Prostate gland (tissue), 2 donors: Measurements from ENCODE around the gene GAB1. TPM values are rescaled to one million over a fixed set of nuclear protein-coding genes. Genes with fewer than 3 reads are reported as not detected.

ENCODE experiments used
- DNase-seq: peaks from one replicate; pipeline ENCODE4 v3.0.0-alpha.2; 2019; ENCODE audit warnings: low spot score
- H3K27ac ChIP-seq, 2 donors: fragments of 200-600 bp; sonication (generic); 2 replicates each; pipeline ENCODE4 v1.5.1; 2017 to 2019
- H3K27me3 ChIP-seq: fragments of 200-600 bp; sonication (generic); replicated peaks from 2 replicates; pipeline ENCODE4 v1.5.1; 2019; ENCODE audit not compliant: insufficient read depth
- H3K36me3 ChIP-seq, 2 donors: fragments of 200-600 bp; sonication (generic); 1 replicate in 1 of 2; 2 replicates in 1 of 2; pipeline versions ENCODE4 v1.5.1 to v1.8.1; 2017 to 2019
- H3K4me1 ChIP-seq: fragments of 200-600 bp; sonication (generic); replicated peaks from 2 replicates; pipeline ENCODE4 v1.5.1; 2019
- H3K4me3 ChIP-seq, 2 donors: fragments of 200-600 bp; sonication (generic); 2 replicates each; pipeline ENCODE4 v1.5.1; 2017 to 2019
- H3K9me3 ChIP-seq: fragments of 200-600 bp; sonication (generic); 2 replicates; pipeline ENCODE4 v1.5.1; 2017
- POLR2A ChIP-seq: fragments of 450-650 bp; IDR thresholded peaks from one replicate; pipeline ENCODE4 v1.6.1; 2016; ENCODE audit warnings: antibody characterized with exemption, mild to moderate bottlenecking
- POLR2AphosphoS5 ChIP-seq: sonication (generic); formaldehyde crosslinking; IDR thresholded peaks from one replicate; pipeline ENCODE4 v1.6.1; 2017; ENCODE audit warnings: antibody characterized with exemption
- WGBS: methylation state at CpG from one replicate; pipeline ENCODE4 v1.1.5; 2018; 5-methylcytosine and 5-hydroxymethylcytosine counted together
- intact Hi-C: fragments of 100-400 bp; cut with DNase I; formaldehyde crosslinking; loops from one replicate; pipeline ENCODE4 v1.14.2; 2022
- total RNA-seq, 2 donors: library from RNA; depleted of rRNA; stranded (reverse); fragments of >200 nt; gene quantifications; one replicate each; pipeline ENCODE4 v1.1.0, GENCODE V29; 2016
- TF ChIP-seq, protein P1 (sequence below), 4 experiments: fragments of 200-600 bp in 2 of 4; fragments of 450-650 bp in 2 of 4; sonication (generic) in 2 of 4; IDR thresholded peaks; 1 replicate in 3 of 4; 2 replicates in 1 of 4; pipeline ENCODE4 v1.5.1; 2016 to 2019; ENCODE audit warnings: antibody characterized with exemption in 4 of 4, mild to moderate bottlenecking in 2 of 4, moderate library complexity in 2 of 4

GAB1 gene
- total RNA-seq, 2 donors from 2014 or later, result 13.7 to 61.1 TPM

- WGBS, result 90% methylated on average over 12 of the region's 12 CpGs
- Histone ChIP-seq H3K36me3 (no peaks in the 10 kb centered on the region), H3K27me3 (no peaks in the 10 kb centered on the region), H3K4me1 (no peaks in the 10 kb centered on the region), H3K4me3 (no peak overlapping the region), H3K9me3 (no peaks in the 10 kb centered on the region), H3K27ac (no peak overlapping the region)
- no peak for TF ChIP-seq POLR2A
- TF ChIP-seq POLR2AphosphoS5, result no peak
- TF ChIP-seq, protein P1, sequence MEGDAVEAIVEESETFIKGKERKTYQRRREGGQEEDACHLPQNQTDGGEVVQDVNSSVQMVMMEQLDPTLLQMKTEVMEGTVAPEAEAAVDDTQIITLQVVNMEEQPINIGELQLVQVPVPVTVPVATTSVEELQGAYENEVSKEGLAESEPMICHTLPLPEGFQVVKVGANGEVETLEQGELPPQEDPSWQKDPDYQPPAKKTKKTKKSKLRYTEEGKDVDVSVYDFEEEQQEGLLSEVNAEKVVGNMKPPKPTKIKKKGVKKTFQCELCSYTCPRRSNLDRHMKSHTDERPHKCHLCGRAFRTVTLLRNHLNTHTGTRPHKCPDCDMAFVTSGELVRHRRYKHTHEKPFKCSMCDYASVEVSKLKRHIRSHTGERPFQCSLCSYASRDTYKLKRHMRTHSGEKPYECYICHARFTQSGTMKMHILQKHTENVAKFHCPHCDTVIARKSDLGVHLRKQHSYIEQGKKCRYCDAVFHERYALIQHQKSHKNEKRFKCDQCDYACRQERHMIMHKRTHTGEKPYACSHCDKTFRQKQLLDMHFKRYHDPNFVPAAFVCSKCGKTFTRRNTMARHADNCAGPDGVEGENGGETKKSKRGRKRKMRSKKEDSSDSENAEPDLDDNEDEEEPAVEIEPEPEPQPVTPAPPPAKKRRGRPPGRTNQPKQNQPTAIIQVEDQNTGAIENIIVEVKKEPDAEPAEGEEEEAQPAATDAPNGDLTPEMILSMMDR (IDR thresholded peaks at IDR 0.05), result no peak
- no peak for DNase-seq
- intact Hi-C loops, result no loop called here
Observed at GRCh38 chr4:143417679-143418403, 81.2 kb downstream of the GAB1 start.

DNA sequence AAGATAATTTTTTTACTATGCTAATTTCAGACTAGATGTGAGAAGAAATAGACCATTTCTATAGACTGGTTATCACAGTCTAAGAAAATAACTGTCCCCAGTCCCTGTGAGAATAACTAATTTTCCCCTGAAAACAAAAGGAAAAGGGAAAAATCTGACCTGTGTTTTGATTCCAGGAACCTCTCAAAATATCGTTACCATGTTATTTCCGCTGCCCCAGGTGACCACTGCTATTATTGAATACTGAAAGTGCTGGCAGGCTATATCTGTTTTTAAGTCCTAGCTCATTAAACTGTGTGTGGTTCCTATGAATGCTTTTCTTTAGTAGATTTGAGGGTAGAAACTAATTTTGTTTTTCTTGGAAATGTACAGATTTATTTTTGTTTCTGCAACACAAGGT lies 83.6 kb downstream of the GAB1 start:
- 73% methylated on average over 2 of the region's 2 CpGs for WGBS
- Histone ChIP-seq H3K27ac (no peak overlapping the region), H3K27me3 (no peaks in the 10 kb centered on the region), H3K9me3 (no peaks in the 10 kb centered on the region), H3K4me3 (no peak overlapping the region), H3K36me3 (no peaks in the 10 kb centered on the region), H3K4me1 (no peaks in the 10 kb centered on the region)
- intact Hi-C loops, result no loop called here
- TF ChIP-seq, protein P1 (IDR thresholded peaks at IDR 0.05), result no peak
- TF ChIP-seq POLR2AphosphoS5 (no peak), POLR2A (no peak)
- no peak for DNase-seq

DNA sequence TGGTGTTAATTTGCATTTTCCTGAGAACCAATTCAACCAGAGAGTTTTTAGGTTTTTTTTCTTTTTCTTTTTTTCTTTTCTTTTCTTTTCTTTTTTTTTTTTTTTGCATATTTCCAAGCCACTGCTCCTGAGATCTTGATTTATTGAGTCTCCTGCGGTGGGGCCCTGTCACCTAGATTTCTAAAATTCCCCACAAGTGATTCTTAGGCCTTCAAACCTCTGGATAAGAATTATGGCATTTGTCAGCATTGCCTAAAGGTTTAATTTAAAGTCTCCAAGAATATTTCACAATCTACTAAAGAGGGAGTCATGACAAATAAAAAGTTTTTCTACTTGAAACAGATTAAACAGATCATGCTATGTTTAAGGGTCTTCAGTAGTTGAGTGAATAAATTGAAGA lies 84.9 kb downstream of the GAB1 start:
- intact Hi-C loops, result no loop called here
- Histone ChIP-seq H3K4me3 (no peak overlapping the region), H3K36me3 (no peaks in the 10 kb centered on the region), H3K27ac (no peak overlapping the region), H3K4me1 (no peaks in the 10 kb centered on the region), H3K9me3 (no peaks in the 10 kb centered on the region), H3K27me3 (no peaks in the 10 kb centered on the region)
- 63% methylated on average over 1 of the region's 1 CpG for WGBS
- no peak for DNase-seq
- TF ChIP-seq POLR2AphosphoS5 (no peak), POLR2A (no peak)
- TF ChIP-seq, protein P1 (IDR thresholded peaks at IDR 0.05), result no peak

- DNase-seq, result no peak
- H3K36me3 ChIP-seq, result no peaks in the 10 kb centered on the region
- no peaks in the 10 kb centered on the region for H3K27me3 ChIP-seq
- TF ChIP-seq POLR2A (no peak), POLR2AphosphoS5 (no peak)
- TF ChIP-seq, protein P1 (IDR thresholded peaks at IDR 0.05), result no peak
- intact Hi-C loops, result no loop called here
- H3K4me1 ChIP-seq, result no peaks in the 10 kb centered on the region
- H3K9me3 ChIP-seq, result no peaks in the 10 kb centered on the region
- no peak overlapping the region for H3K4me3 ChIP-seq
- no peak overlapping the region for H3K27ac ChIP-seq
Observed at GRCh38 chr4:143424276-143424675, 87.6 kb downstream of the GAB1 start.
